Progenitor cell of endocrine pancreas (in vitro differentiated cells): ENCODE results near the gene HS3ST4. TPM values are rescaled to one million over a fixed set of nuclear protein-coding genes. Genes with fewer than 3 reads are reported as not detected.

Source experiments
- DNase-seq: peaks from one replicate; pipeline ENCODE4 v3.0.0; 2021; ENCODE audit warnings: low spot score; ENCODE audit not compliant: unreplicated experiment
- H3K27ac Mint-ChIP-seq: 2 replicates; pipeline ENCODE4 v1.8.0; 2021; ENCODE audit warnings: mild to moderate bottlenecking, moderate library complexity, mixed read lengths
- H3K27me3 Mint-ChIP-seq: 2 replicates; pipeline ENCODE4 v1.8.0; 2021; ENCODE audit warnings: mixed read lengths
- H3K36me3 Mint-ChIP-seq: 2 replicates; pipeline ENCODE4 v1.8.0; 2022; ENCODE audit warnings: mixed read lengths; ENCODE audit not compliant: insufficient read depth
- H3K4me1 Mint-ChIP-seq: 2 replicates; pipeline ENCODE4 v1.8.0; 2021; ENCODE audit warnings: low read depth, mixed read lengths
- H3K4me3 Mint-ChIP-seq: 2 replicates; pipeline ENCODE4 v1.8.0; 2021; ENCODE audit warnings: low read depth, mild to moderate bottlenecking, moderate library complexity, mixed read lengths
- H3K9me3 Mint-ChIP-seq: 2 replicates; pipeline ENCODE4 v1.8.0; 2021; ENCODE audit warnings: low read depth, mixed read lengths
- total RNA-seq: library from RNA; stranded (reverse); gene quantifications from 2 replicates; pipeline ENCODE4 v1.2.1, GENCODE V29; 2021
- TF ChIP-seq, protein P1 (sequence below): fragments of 200-600 bp; sonication (generic); IDR thresholded peaks from one replicate; pipeline ENCODE4 v1.5.0; 2021; ENCODE audit warnings: antibody characterized with exemption, mild to moderate bottlenecking; ENCODE audit not compliant: unreplicated experiment

Gene HS3ST4
- total RNA-seq, 1 donor from 2014 or later, result 0.67 TPM

- no peak for DNase-seq
- H3K4me1 Mint-ChIP-seq, result no peaks in the 10 kb centered on the region
- no peak overlapping the region for H3K27ac Mint-ChIP-seq
- H3K4me3 Mint-ChIP-seq, result no peak overlapping the region
- H3K36me3 Mint-ChIP-seq, result no peaks in the 10 kb centered on the region
- TF ChIP-seq, protein P1, sequence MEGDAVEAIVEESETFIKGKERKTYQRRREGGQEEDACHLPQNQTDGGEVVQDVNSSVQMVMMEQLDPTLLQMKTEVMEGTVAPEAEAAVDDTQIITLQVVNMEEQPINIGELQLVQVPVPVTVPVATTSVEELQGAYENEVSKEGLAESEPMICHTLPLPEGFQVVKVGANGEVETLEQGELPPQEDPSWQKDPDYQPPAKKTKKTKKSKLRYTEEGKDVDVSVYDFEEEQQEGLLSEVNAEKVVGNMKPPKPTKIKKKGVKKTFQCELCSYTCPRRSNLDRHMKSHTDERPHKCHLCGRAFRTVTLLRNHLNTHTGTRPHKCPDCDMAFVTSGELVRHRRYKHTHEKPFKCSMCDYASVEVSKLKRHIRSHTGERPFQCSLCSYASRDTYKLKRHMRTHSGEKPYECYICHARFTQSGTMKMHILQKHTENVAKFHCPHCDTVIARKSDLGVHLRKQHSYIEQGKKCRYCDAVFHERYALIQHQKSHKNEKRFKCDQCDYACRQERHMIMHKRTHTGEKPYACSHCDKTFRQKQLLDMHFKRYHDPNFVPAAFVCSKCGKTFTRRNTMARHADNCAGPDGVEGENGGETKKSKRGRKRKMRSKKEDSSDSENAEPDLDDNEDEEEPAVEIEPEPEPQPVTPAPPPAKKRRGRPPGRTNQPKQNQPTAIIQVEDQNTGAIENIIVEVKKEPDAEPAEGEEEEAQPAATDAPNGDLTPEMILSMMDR, result no peak
- H3K9me3 Mint-ChIP-seq, result peaks cover 4% of the 10 kb centered on the region
- peaks cover 12% of the 10 kb centered on the region for H3K27me3 Mint-ChIP-seq
Measured at GRCh38 chr16:25950586-25951281, 259.0 kb downstream of the HS3ST4 start.

GRCh38 chr16:25951999-25952398 lies 260.2 kb downstream of the HS3ST4 start:
- TF ChIP-seq, protein P1, result no peak
- no peak overlapping the region for H3K27ac Mint-ChIP-seq
- H3K36me3 Mint-ChIP-seq, result no peaks in the 10 kb centered on the region
- peaks cover 4% of the 10 kb centered on the region for H3K9me3 Mint-ChIP-seq
- peaks cover 11% of the 10 kb centered on the region for H3K27me3 Mint-ChIP-seq
- H3K4me3 Mint-ChIP-seq, result no peak overlapping the region
- no peak for DNase-seq
- H3K4me1 Mint-ChIP-seq, result no peaks in the 10 kb centered on the region

DNA sequence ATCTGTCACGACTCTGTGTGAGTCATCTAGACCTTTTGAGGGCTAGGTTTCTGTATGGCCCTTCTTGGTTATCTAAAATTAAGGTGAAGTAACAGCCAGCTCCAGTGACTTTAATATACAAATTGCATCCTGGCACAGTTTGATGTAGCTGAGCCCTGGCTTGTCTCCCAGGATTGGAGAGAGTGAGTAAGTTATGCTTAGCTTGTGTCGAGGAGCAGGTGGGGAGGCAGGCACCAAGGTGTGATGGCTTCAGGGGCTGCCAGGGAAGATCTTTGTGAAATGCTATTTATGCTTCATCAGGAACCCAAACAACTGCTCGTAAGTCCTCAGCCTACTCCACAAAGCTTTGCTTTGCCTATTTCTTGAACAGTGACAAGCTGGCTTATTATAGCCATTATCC lies 261.2 kb downstream of the HS3ST4 start:
- no peak overlapping the region for H3K4me3 Mint-ChIP-seq
- no peak for DNase-seq
- no peak overlapping the region for H3K27ac Mint-ChIP-seq
- H3K4me1 Mint-ChIP-seq, result no peaks in the 10 kb centered on the region
- no peaks in the 10 kb centered on the region for H3K36me3 Mint-ChIP-seq
- H3K9me3 Mint-ChIP-seq, result no peaks in the 10 kb centered on the region
- TF ChIP-seq, protein P1, result no peak
- peaks cover 11% of the 10 kb centered on the region for H3K27me3 Mint-ChIP-seq

DNA sequence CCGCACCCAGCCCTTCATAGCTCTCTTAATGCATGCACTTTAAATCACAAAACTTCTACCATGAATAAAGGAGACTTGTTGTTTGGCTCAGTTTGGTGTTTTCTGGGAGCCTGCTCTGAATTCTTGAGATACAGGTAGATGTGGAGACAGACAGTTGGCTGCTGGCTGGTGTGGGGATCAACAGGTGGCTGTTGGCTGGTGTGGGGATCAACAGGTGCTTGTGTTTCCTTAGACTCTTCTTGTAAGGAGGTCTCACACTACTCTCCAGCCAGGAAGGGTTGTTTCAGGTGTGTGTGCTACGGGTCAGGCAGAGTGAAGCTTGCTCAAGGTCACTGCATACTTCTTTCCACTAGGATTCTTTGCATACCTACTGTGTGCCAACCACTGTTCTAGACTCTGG lies 265.9 kb downstream of the HS3ST4 start:
- H3K36me3 Mint-ChIP-seq, result no peaks in the 10 kb centered on the region
- H3K27ac Mint-ChIP-seq, result no peak overlapping the region
- H3K4me1 Mint-ChIP-seq, result no peaks in the 10 kb centered on the region
- DNase-seq, result no peak
- H3K4me3 Mint-ChIP-seq, result no peak overlapping the region
- H3K9me3 Mint-ChIP-seq, result no peaks in the 10 kb centered on the region
- H3K27me3 Mint-ChIP-seq, result peaks cover 22% of the 10 kb centered on the region
- TF ChIP-seq, protein P1, result no peak

DNA sequence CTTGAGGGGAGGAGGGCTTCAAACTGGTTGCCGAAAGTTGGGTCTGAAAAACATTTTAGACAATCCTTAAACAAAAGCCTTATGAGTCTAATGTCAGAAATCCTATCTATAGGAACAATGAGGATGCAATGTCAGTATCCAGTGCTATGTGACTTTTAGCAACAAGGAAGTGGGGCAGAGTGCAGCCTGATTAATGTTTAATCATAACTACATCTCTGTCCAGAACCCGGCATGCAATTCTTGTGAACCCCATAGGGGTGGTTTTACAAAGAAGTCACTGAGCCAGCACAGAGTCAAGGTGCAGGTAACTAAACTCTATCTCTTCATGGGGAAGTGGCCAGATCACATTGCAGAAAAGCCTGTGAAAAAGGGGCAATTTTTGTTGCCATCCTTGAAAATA lies 267.5 kb downstream of the HS3ST4 start:
- Mint-ChIP-seq H3K27ac (no peak overlapping the region), H3K36me3 (no peaks in the 10 kb centered on the region), H3K9me3 (no peaks in the 10 kb centered on the region), H3K27me3 (peaks cover 21% of the 10 kb centered on the region), H3K4me1 (no peaks in the 10 kb centered on the region), H3K4me3 (no peak overlapping the region)
- DNase-seq, result no peak
- TF ChIP-seq, protein P1, result no peak
